Glutamatergic neuron (in vitro differentiated cells): Measurements from ENCODE around the gene EIF2B4. TPM values are rescaled to one million over a fixed set of nuclear protein-coding genes. Genes with fewer than 3 reads are reported as not detected.
"Not testable (repeated sequence)": the region's sequence is repeated elsewhere in the genome, so short reads cannot be mapped to it uniquely, and the experiment has no call there.

ENCODE experiments used
- DNase-seq: peaks from one replicate; pipeline ENCODE4 v3.0.0; 2022
- H3K27ac Mint-ChIP-seq: one replicate; pipeline ENCODE4 v1.8.0; 2020; ENCODE audit warnings: mild to moderate bottlenecking, mixed read lengths, inconsistent platforms; ENCODE audit not compliant: unreplicated experiment
- H3K27me3 Mint-ChIP-seq: one replicate; pipeline ENCODE4 v1.8.0; 2020; ENCODE audit warnings: mild to moderate bottlenecking, moderate library complexity, mixed read lengths, inconsistent platforms; ENCODE audit not compliant: unreplicated experiment
- H3K36me3 Mint-ChIP-seq: one replicate; pipeline ENCODE4 v1.8.0; 2020; ENCODE audit warnings: mild to moderate bottlenecking, mixed read lengths, inconsistent platforms; ENCODE audit not compliant: unreplicated experiment
- H3K4me1 Mint-ChIP-seq: one replicate; pipeline ENCODE4 v1.8.0; 2020; ENCODE audit warnings: mild to moderate bottlenecking, low read depth, mixed read lengths, inconsistent platforms; ENCODE audit not compliant: unreplicated experiment
- H3K4me3 Mint-ChIP-seq: one replicate; pipeline ENCODE4 v1.8.0; 2020; ENCODE audit warnings: mild to moderate bottlenecking, mixed read lengths, inconsistent platforms; ENCODE audit not compliant: unreplicated experiment
- H3K9me3 Mint-ChIP-seq: one replicate; pipeline ENCODE4 v1.8.0; 2020; ENCODE audit warnings: mild to moderate bottlenecking, moderate library complexity, mixed read lengths, inconsistent platforms; ENCODE audit not compliant: unreplicated experiment
- CTCF ChIP-seq: fragments of 200-600 bp; sonication (generic); IDR thresholded peaks from one replicate; pipeline ENCODE4 v1.5.0; 2021; ENCODE audit not compliant: partially characterized antibody, unreplicated experiment
- total RNA-seq: library from RNA; stranded (reverse); fragmentation: NEBNext Ultra II Directional; extraction: Animal tissue kit (Norgen Biotek cat#: 25700); gene quantifications from one replicate; pipeline ENCODE4 v1.2.1, GENCODE V29; 2021; ENCODE audit not compliant: unreplicated experiment

Gene EIF2B4
- total RNA-seq, 1 donor from 2014 or later: 53.6 TPM

GRCh38 chr2:27353762-27354596 lies 16.2 kb downstream of the EIF2B4 start:
- Mint-ChIP-seq H3K9me3 (peaks cover 19% of the 10 kb centered on the region), H3K27ac (no peak overlapping the region)
- DNase-seq: no peak

DNA sequence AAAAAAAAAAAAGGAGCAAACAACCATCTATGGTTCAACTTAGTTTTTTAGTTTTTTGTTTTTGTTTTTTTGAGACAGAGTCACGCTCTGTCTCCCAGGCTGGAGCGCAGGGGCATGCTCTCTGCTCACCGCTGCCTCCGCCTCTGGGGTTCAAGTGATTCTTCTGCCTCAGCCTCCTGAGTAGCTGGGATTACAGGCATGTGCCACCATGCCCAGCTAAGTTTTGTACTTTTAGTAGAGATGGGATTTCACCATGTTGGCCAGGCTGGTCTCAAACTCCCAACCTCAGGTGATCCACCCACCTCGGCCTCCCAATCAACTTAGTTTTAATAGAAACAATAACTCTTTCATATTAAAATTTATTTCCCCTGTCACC lies 16.8 kb downstream of the EIF2B4 start:
- not testable (repeated sequence) for H3K4me3 Mint-ChIP-seq, H3K36me3 Mint-ChIP-seq, DNase-seq, H3K27ac Mint-ChIP-seq
- Mint-ChIP-seq H3K27me3 (peaks cover 11% of the 10 kb centered on the region), H3K4me1 (peaks cover 10% of the 10 kb centered on the region), H3K9me3 (peaks cover 16% of the 10 kb centered on the region)

More at GRCh38 chr2:27353762-27354596, 16.2 kb downstream of the EIF2B4 start:
- H3K4me3 Mint-ChIP-seq: no peak overlapping the region
- peaks cover 14% of the 10 kb centered on the region for H3K27me3 Mint-ChIP-seq
- TF ChIP-seq CTCF: no peak
- H3K36me3 Mint-ChIP-seq: no peaks in the 10 kb centered on the region
- H3K4me1 Mint-ChIP-seq: peaks cover 10% of the 10 kb centered on the region

GRCh38 chr2:27351802-27352598 lies 18.1 kb downstream of the EIF2B4 start:
- H3K9me3 Mint-ChIP-seq: peaks cover 16% of the 10 kb centered on the region
- DNase-seq: no peak
- no peak for TF ChIP-seq CTCF
- peaks cover 10% of the 10 kb centered on the region for H3K27me3 Mint-ChIP-seq
- H3K4me3 Mint-ChIP-seq: no peak overlapping the region
- peaks cover 10% of the 10 kb centered on the region for H3K4me1 Mint-ChIP-seq
- H3K27ac Mint-ChIP-seq: no peak overlapping the region
- H3K36me3 Mint-ChIP-seq: no peaks in the 10 kb centered on the region

GRCh38 chr2:27350106-27350693 lies 19.9 kb downstream of the EIF2B4 start:
- DNase-seq: no peak
- TF ChIP-seq CTCF: no peak
- Mint-ChIP-seq H3K4me3 (no peak overlapping the region), H3K27ac (no peak overlapping the region), H3K36me3 (no peaks in the 10 kb centered on the region), H3K4me1 (peaks cover 3% of the 10 kb centered on the region), H3K9me3 (peaks cover 6% of the 10 kb centered on the region), H3K27me3 (peaks cover 3% of the 10 kb centered on the region)

GRCh38 chr2:27347641-27348040 lies 22.5 kb downstream of the EIF2B4 start:
- H3K4me1 Mint-ChIP-seq: no peaks in the 10 kb centered on the region
- H3K27ac Mint-ChIP-seq: no peak overlapping the region
- H3K27me3 Mint-ChIP-seq: no peaks in the 10 kb centered on the region
- TF ChIP-seq CTCF: no peak
- H3K36me3 Mint-ChIP-seq: no peaks in the 10 kb centered on the region
- no peak for DNase-seq
- peaks cover 6% of the 10 kb centered on the region for H3K9me3 Mint-ChIP-seq
- no peak overlapping the region for H3K4me3 Mint-ChIP-seq
